Parathyroid adenoma (tissue), 2 donors: ENCODE data around the gene SLC23A2.

Experiments
- H2AFZ ChIP-seq: fragments of 300-600 bp; sonication (generic); one replicate; pipeline ENCODE4 v1.7.0; 2017; ENCODE audit warnings: antibody characterized with exemption, mild to moderate bottlenecking
- H3K27ac ChIP-seq: fragments of 300-600 bp; sonication (generic); one replicate; pipeline ENCODE4 v1.7.0; 2017
- H3K27me3 ChIP-seq: fragments of 300-600 bp; sonication (generic); one replicate; pipeline ENCODE4 v1.7.0; 2017; ENCODE audit warnings: low read length; ENCODE audit not compliant: control insufficient read depth, insufficient read depth
- H3K36me3 ChIP-seq: fragments of 300-600 bp; sonication (generic); one replicate; pipeline ENCODE4 v1.7.0; 2017; ENCODE audit warnings: low read length; ENCODE audit not compliant: control insufficient read depth, insufficient read depth
- H3K4me1 ChIP-seq: fragments of 300-600 bp; sonication (generic); one replicate; pipeline ENCODE4 v1.7.0; 2017; ENCODE audit warnings: control low read depth
- H3K4me2 ChIP-seq: fragments of 300-600 bp; sonication (generic); one replicate; pipeline ENCODE4 v1.7.0; 2017; ENCODE audit warnings: low read length
- H3K4me3 ChIP-seq: fragments of 300-600 bp; sonication (generic); one replicate; pipeline ENCODE4 v1.7.0; 2017; ENCODE audit warnings: low read depth, low read length
- H3K79me2 ChIP-seq: fragments of 300-600 bp; sonication (generic); one replicate; pipeline ENCODE4 v1.7.0; 2017; ENCODE audit warnings: control low read depth
- H3K9ac ChIP-seq: fragments of 300-600 bp; sonication (generic); one replicate; pipeline ENCODE4 v1.7.0; 2017; ENCODE audit warnings: mild to moderate bottlenecking
- H3K9me3 ChIP-seq: fragments of 300-600 bp; sonication (generic); one replicate; pipeline ENCODE4 v1.7.0; 2017; ENCODE audit warnings: low read length; ENCODE audit not compliant: control insufficient read depth
- CTCF ChIP-seq: fragments of 300-600 bp; sonication (generic); IDR thresholded peaks from one replicate; pipeline ENCODE4 v1.7.0; 2017; ENCODE audit warnings: antibody characterized with exemption, mild to moderate bottlenecking
- donor health status: primary hyperparathyroidism.

SLC23A2 gene

GRCh38 chr20:4904127-4904860, 97.0 kb downstream of the SLC23A2 start:
- H3K4me2 ChIP-seq, result no peak overlapping the region
- H3K9me3 ChIP-seq, result no peaks in the 10 kb centered on the region
- H2AFZ ChIP-seq, result no peak overlapping the region
- no peak for TF ChIP-seq CTCF
- no peaks in the 10 kb centered on the region for H3K27me3 ChIP-seq
- no peaks in the 10 kb centered on the region for H3K4me1 ChIP-seq
- H3K79me2 ChIP-seq, result peaks cover 6% of the 10 kb centered on the region
- no peaks in the 10 kb centered on the region for H3K36me3 ChIP-seq
- no peak overlapping the region for H3K4me3 ChIP-seq
- no peak overlapping the region for H3K27ac ChIP-seq
- H3K9ac ChIP-seq, result no peak overlapping the region

GRCh38 chr20:4902788-4903187, 98.5 kb downstream of the SLC23A2 start:
- no peak overlapping the region for H3K4me2 ChIP-seq

GRCh38 chr20:4901031-4901818, 100.1 kb downstream of the SLC23A2 start:
- Histone ChIP-seq H3K79me2 (peaks cover 18% of the 10 kb centered on the region), H3K4me2 (no peak overlapping the region), H3K36me3 (no peaks in the 10 kb centered on the region), H3K4me3 (no peak overlapping the region), H2AFZ (no peak overlapping the region), H3K27ac (no peak overlapping the region), H3K9me3 (no peaks in the 10 kb centered on the region), H3K27me3 (no peaks in the 10 kb centered on the region), H3K9ac (no peak overlapping the region), H3K4me1 (no peaks in the 10 kb centered on the region)
- no peak for TF ChIP-seq CTCF

More at GRCh38 chr20:4902788-4903187, 98.5 kb downstream of the SLC23A2 start:
- no peaks in the 10 kb centered on the region for H3K4me1 ChIP-seq
- H3K4me3 ChIP-seq, result no peak overlapping the region
- H3K27ac ChIP-seq, result no peak overlapping the region
- H2AFZ ChIP-seq, result no peak overlapping the region
- no peaks in the 10 kb centered on the region for H3K27me3 ChIP-seq
- no peaks in the 10 kb centered on the region for H3K36me3 ChIP-seq
- no peak overlapping the region for H3K9ac ChIP-seq
- TF ChIP-seq CTCF, result no peak
- H3K79me2 ChIP-seq, result peaks cover 16% of the 10 kb centered on the region
- no peaks in the 10 kb centered on the region for H3K9me3 ChIP-seq

- no peak overlapping the region for H2AFZ ChIP-seq
- H3K27ac ChIP-seq, result no peak overlapping the region
- H3K4me1 ChIP-seq, result no peaks in the 10 kb centered on the region
- H3K9me3 ChIP-seq, result no peaks in the 10 kb centered on the region
- peaks cover 15% of the 10 kb centered on the region for H3K79me2 ChIP-seq
- H3K27me3 ChIP-seq, result no peaks in the 10 kb centered on the region
- H3K4me3 ChIP-seq, result no peak overlapping the region
- H3K9ac ChIP-seq, result no peak overlapping the region
- no peaks in the 10 kb centered on the region for H3K36me3 ChIP-seq
- no peak overlapping the region for H3K4me2 ChIP-seq
- no peak for TF ChIP-seq CTCF
Measured at GRCh38 chr20:4898282-4899244, 102.7 kb downstream of the SLC23A2 start.
